Subcutaneous abdominal adipose tissue (tissue), 5 donors: ENCODE measurements around the gene CLMN.

Experiments
- H3K27ac ChIP-seq: one replicate; pipeline ENCODE4 v1.7.0; 2013; ENCODE audit warnings: low read depth, mild to moderate bottlenecking, inconsistent platforms, low read length, moderate library complexity
- H3K27me3 ChIP-seq, 5 donors: one replicate each; pipeline ENCODE4 v1.7.0; 2013; ENCODE audit warnings: low read length in 5 of 5, inconsistent platforms in 1 of 5; ENCODE audit not compliant: control insufficient read depth in 5 of 5, insufficient read depth in 4 of 5
- H3K36me3 ChIP-seq, 5 donors: one replicate each; pipeline ENCODE4 v1.7.0; 2013; ENCODE audit warnings: low read length in 5 of 5; ENCODE audit not compliant: control insufficient read depth in 5 of 5, insufficient read depth in 5 of 5
- H3K4me1 ChIP-seq, 5 donors: one replicate each; pipeline ENCODE4 v1.7.0; 2013; ENCODE audit warnings: low read length in 5 of 5, mild to moderate bottlenecking in 3 of 5, moderate library complexity in 1 of 5; ENCODE audit not compliant: control insufficient read depth in 5 of 5, insufficient read depth in 5 of 5
- H3K4me3 ChIP-seq, 5 donors: one replicate each; pipeline ENCODE4 v1.7.0; 2013; ENCODE audit warnings: low read length in 5 of 5, low read depth in 1 of 5
- H3K9ac ChIP-seq, 5 donors: one replicate each; pipeline ENCODE4 v1.7.0; 2013; ENCODE audit warnings: low read length in 5 of 5, mild to moderate bottlenecking in 4 of 5, moderate library complexity in 3 of 5
- H3K9me3 ChIP-seq, 5 donors: one replicate each; pipeline ENCODE4 v1.7.0; 2013; ENCODE audit warnings: low read length in 5 of 5; ENCODE audit not compliant: control insufficient read depth in 5 of 5
- donor health status: healthy.
- donor health status: healthy.
- donor health status: healthy.
- donor health status: healthy.
- donor health status: healthy.

CLMN gene

GRCh38 chr14:95356245-95356869 is 36.6 kb upstream of the CLMN start:
- Histone ChIP-seq H3K4me1 (peaks cover 0 to 1% (median under 1%) of the 10 kb centered on the region in 5 donors), H3K27ac (no peak overlapping the region), H3K4me3 (no peak overlapping the region), H3K9ac (no peak overlapping the region), H3K36me3 (no peaks in the 10 kb centered on the region), H3K27me3 (peaks cover 0 to 4% (median 0%) of the 10 kb centered on the region in 5 donors), H3K9me3 (peaks cover 0 to 16% (median 12%) of the 10 kb centered on the region in 5 donors)

- Histone ChIP-seq H3K9ac (no peak overlapping the region), H3K9me3 (peaks cover 0 to 16% (median 12%) of the 10 kb centered on the region in 5 donors), H3K36me3 (no peaks in the 10 kb centered on the region), H3K27ac (no peak overlapping the region), H3K4me3 (no peak overlapping the region), H3K27me3 (no peaks in the 10 kb centered on the region), H3K4me1 (peaks cover 0 to 1% (median 0%) of the 10 kb centered on the region in 5 donors)
Measured at GRCh38 chr14:95355422-95355821, 35.7 kb upstream of the CLMN start.

- peaks cover 0 to under 1% (median 0%) of the 10 kb centered on the region in 5 donors for H3K4me1 ChIP-seq
Measured at GRCh38 chr14:95354834-95355233, 35.1 kb upstream of the CLMN start.

GRCh38 chr14:95353664-95354063 is 34.0 kb upstream of the CLMN start:
- H3K36me3 ChIP-seq, result no peaks in the 10 kb centered on the region
- no peaks in the 10 kb centered on the region for H3K4me1 ChIP-seq
- H3K27me3 ChIP-seq, result no peaks in the 10 kb centered on the region
- H3K27ac ChIP-seq, result no peak overlapping the region
- H3K9ac ChIP-seq, result no peak overlapping the region
- H3K9me3 ChIP-seq, result peaks cover 0 to 16% (median 12%) of the 10 kb centered on the region in 5 donors
- no peak overlapping the region for H3K4me3 ChIP-seq

More at GRCh38 chr14:95354834-95355233, 35.1 kb upstream of the CLMN start:
- Histone ChIP-seq H3K27ac (no peak overlapping the region), H3K4me3 (no peak overlapping the region), H3K9ac (no peak overlapping the region), H3K36me3 (no peaks in the 10 kb centered on the region), H3K27me3 (no peaks in the 10 kb centered on the region), H3K9me3 (peaks cover 0 to 16% (median 12%) of the 10 kb centered on the region in 5 donors)

GRCh38 chr14:95353007-95353406 is 33.3 kb upstream of the CLMN start:
- no peak overlapping the region for H3K9ac ChIP-seq
- no peaks in the 10 kb centered on the region for H3K4me1 ChIP-seq
- no peak overlapping the region for H3K4me3 ChIP-seq
- H3K36me3 ChIP-seq, result no peaks in the 10 kb centered on the region
- no peaks in the 10 kb centered on the region for H3K27me3 ChIP-seq
- H3K27ac ChIP-seq, result no peak overlapping the region
- H3K9me3 ChIP-seq, result peaks cover 0 to 16% (median 12%) of the 10 kb centered on the region in 5 donors

- H3K9me3 ChIP-seq, result peaks cover 0 to 16% (median 12%) of the 10 kb centered on the region in 5 donors
- H3K4me3 ChIP-seq, result no peak overlapping the region
- no peaks in the 10 kb centered on the region for H3K27me3 ChIP-seq
- H3K9ac ChIP-seq, result no peak overlapping the region
- no peaks in the 10 kb centered on the region for H3K4me1 ChIP-seq
- H3K27ac ChIP-seq, result no peak overlapping the region
- H3K36me3 ChIP-seq, result no peaks in the 10 kb centered on the region
Measured at GRCh38 chr14:95352481-95352880, 32.8 kb upstream of the CLMN start.

- no peak overlapping the region for H3K27ac ChIP-seq
- H3K4me3 ChIP-seq, result no peak overlapping the region
- no peaks in the 10 kb centered on the region for H3K36me3 ChIP-seq
- H3K27me3 ChIP-seq, result no peaks in the 10 kb centered on the region
- no peaks in the 10 kb centered on the region for H3K4me1 ChIP-seq
- peaks cover 0 to 6% (median under 1%) of the 10 kb centered on the region in 5 donors for H3K9me3 ChIP-seq
- H3K9ac ChIP-seq, result no peak overlapping the region
Measured at GRCh38 chr14:95349241-95349640, 29.5 kb upstream of the CLMN start.

GRCh38 chr14:95348395-95349080 is 28.8 kb upstream of the CLMN start:
- Histone ChIP-seq H3K4me3 (no peak overlapping the region), H3K27me3 (no peaks in the 10 kb centered on the region), H3K4me1 (no peaks in the 10 kb centered on the region), H3K9me3 (no peaks in the 10 kb centered on the region), H3K27ac (no peak overlapping the region), H3K9ac (no peak overlapping the region), H3K36me3 (no peaks in the 10 kb centered on the region)

GRCh38 chr14:95346820-95347219 is 27.1 kb upstream of the CLMN start:
- Histone ChIP-seq H3K4me1 (no peaks in the 10 kb centered on the region), H3K4me3 (no peak overlapping the region), H3K9me3 (no peaks in the 10 kb centered on the region), H3K36me3 (no peaks in the 10 kb centered on the region), H3K9ac (no peak overlapping the region), H3K27me3 (no peaks in the 10 kb centered on the region), H3K27ac (no peak overlapping the region)

- Histone ChIP-seq H3K4me3 (no peak overlapping the region), H3K9ac (no peak overlapping the region), H3K4me1 (no peaks in the 10 kb centered on the region), H3K27me3 (no peaks in the 10 kb centered on the region), H3K27ac (no peak overlapping the region), H3K36me3 (no peaks in the 10 kb centered on the region), H3K9me3 (no peaks in the 10 kb centered on the region)
Measured at GRCh38 chr14:95346266-95346665, 26.6 kb upstream of the CLMN start.
